GF-D8 (cell line): ENCODE data around the gene MAPK8IP3.

Experiments used
- DNase-seq: peaks from one replicate; lab custom pipeline; 2025; lab: John Stamatoyannopoulos, UW

MAPK8IP3 gene, protein sequence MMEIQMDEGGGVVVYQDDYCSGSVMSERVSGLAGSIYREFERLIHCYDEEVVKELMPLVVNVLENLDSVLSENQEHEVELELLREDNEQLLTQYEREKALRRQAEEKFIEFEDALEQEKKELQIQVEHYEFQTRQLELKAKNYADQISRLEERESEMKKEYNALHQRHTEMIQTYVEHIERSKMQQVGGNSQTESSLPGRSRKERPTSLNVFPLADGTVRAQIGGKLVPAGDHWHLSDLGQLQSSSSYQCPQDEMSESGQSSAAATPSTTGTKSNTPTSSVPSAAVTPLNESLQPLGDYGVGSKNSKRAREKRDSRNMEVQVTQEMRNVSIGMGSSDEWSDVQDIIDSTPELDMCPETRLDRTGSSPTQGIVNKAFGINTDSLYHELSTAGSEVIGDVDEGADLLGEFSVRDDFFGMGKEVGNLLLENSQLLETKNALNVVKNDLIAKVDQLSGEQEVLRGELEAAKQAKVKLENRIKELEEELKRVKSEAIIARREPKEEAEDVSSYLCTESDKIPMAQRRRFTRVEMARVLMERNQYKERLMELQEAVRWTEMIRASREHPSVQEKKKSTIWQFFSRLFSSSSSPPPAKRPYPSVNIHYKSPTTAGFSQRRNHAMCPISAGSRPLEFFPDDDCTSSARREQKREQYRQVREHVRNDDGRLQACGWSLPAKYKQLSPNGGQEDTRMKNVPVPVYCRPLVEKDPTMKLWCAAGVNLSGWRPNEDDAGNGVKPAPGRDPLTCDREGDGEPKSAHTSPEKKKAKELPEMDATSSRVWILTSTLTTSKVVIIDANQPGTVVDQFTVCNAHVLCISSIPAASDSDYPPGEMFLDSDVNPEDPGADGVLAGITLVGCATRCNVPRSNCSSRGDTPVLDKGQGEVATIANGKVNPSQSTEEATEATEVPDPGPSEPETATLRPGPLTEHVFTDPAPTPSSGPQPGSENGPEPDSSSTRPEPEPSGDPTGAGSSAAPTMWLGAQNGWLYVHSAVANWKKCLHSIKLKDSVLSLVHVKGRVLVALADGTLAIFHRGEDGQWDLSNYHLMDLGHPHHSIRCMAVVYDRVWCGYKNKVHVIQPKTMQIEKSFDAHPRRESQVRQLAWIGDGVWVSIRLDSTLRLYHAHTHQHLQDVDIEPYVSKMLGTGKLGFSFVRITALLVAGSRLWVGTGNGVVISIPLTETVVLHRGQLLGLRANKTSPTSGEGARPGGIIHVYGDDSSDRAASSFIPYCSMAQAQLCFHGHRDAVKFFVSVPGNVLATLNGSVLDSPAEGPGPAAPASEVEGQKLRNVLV (N-terminal part only)

GRCh38 chr16:1705688-1706385, at the start of gene MAPK8IP3:
MAPK8IP3 (plus strand) TSS chr16:1706195; CDS start chr16:1706340, 145 bp downstream.
- peak; percentile 37 for DNase-seq

DNA sequence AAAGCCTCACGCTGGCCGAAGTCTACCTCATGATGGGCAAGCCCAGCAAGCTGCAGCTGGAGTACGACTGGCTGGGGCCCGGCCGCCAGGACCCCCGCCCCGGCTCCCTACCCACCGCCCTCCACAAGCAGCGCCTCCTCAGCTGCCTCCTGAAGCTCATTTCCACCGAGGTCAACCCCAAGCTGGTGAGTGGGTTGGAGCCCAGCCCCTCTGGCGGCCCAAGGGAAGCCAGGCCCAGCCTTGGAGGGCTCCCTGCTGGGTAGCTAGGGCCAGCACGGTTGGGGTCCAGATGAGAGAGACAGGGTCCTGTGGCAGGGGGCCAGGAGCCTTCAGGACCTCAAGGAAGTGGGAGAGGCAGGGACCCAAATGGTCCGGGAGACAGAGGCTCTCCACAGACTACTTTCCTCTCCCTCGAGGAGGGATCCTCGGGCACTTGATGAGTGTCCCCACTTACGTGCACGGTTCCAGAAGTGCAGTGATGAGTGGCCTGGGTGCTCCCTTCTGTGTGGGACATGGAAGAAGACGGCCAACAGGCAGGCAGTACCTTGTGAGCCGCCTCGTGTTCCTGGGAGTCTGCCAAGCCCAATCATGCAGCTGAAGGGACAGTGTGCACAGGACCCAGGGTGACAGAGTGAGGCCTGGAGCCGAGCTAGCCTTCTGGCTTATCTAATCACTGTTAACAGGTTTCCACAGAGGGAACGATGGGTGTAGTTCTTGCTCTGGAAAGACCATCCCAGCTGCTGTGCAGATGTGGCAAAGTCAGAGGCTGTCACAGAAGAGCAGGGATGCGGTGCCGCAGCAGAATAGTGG, 49.0 kb upstream of the MAPK8IP3 start:
- no peak for DNase-seq

- DNase-seq = no peak
Observed at GRCh38 chr16:1657841-1658240, 48.2 kb upstream of the MAPK8IP3 start.

GRCh38 chr16:1659031-1659430, 47.0 kb upstream of the MAPK8IP3 start:
- no peak for DNase-seq

DNA sequence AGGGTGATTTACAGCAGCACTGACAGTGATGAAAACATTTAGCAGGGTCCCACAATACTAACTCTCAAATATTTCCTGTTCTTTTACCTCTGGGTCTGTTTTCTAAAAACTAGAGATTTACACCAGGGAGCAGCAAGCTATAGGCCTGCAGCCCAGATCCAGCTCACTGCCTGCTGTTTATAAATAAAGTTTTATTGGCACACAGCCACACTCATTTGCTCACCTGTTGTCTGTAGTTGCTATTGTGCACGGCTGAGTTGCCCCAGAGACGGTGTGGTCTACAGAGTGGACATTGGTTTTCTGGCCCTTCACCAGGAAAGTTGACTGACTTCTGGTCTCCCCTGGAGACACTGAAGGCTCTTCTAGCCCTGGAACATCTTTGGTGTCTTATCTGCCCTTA, 44.2 kb upstream of the MAPK8IP3 start:
- no peak for DNase-seq

DNA sequence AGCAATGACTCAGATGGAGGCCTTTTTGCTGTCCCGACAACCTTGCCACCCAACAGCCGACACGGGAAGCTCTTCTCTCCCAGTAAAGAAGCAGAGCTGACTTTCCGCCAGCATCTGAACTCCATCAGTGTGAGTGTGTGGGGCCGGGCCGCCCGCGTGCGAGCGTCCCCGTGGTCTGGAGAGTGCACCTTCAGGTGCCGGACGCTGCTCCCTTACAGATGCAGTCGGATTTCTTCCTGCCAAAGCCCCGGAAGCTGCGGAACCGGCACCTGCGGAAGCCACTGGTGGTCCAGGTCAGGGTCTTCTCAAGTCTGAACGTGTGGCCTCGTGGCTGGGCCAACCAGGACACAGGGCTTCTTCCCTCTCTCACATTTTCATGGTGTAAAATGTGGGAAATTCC, 43.5 kb upstream of the MAPK8IP3 start:
- DNase-seq = no peak

DNA sequence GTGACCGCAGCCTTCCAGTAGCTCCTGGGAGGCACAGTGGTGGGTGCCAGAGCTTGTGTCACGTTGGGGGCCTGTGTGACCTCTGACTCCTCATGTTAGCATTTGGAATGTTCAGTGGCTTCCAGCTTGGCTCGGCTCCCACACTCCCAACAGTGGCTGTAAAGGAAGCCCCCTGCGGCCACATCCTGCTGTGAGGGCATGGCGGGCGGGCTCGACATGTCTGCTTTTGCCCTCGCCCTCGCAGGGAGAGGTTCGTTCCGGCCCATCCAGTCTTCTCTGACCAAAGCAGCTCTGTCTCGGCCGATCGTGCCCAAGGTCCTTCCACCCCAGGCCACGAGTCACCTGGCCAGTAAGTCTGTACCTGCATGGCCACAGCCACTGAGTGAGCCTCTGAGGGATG, 40.2 kb upstream of the MAPK8IP3 start:
- DNase-seq = no peak

GRCh38 chr16:1666316-1666715, 39.7 kb upstream of the MAPK8IP3 start:
- DNase-seq = no peak

GRCh38 chr16:1667271-1667670, 38.7 kb upstream of the MAPK8IP3 start:
- no peak for DNase-seq

- no peak for DNase-seq
Observed at GRCh38 chr16:1667916-1668315, 38.1 kb upstream of the MAPK8IP3 start.

DNA sequence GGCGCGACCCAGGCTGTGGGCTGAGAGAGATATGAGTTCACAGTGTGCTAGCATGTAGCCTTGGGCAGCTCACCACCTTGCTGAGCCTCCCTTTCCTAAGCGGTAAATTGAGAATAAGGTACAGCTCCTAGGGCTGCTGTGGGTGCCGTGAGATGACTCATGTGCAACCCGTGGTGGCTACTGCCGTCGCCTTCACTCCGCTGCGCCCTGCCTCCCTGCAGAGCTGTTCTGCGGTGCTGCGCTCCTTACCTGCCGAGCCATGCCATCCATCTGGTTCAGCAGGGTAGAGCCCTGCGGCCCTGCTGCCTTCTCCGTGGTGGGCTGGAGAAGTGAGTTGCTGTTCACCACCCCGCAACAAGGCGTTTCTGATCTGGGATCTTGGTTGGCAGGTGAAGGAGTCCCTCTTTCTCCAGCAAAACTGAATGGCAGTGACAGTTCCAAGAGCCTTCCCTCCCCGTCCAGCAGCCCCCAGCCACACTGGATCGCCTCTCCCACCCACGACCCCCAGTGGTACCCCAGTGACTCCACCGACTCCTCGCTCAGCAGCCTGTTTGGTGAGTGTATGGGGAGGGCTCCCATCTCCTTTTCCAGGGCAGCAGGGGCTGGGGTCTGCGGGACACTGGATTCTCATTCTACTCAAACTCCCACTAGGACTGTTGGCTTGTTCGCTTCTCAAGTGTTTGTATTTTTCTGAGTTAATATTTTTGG, 37.2 kb upstream of the MAPK8IP3 start:
- no peak for DNase-seq

GRCh38 chr16:1669698-1670097, 36.3 kb upstream of the MAPK8IP3 start:
- no peak for DNase-seq

DNA sequence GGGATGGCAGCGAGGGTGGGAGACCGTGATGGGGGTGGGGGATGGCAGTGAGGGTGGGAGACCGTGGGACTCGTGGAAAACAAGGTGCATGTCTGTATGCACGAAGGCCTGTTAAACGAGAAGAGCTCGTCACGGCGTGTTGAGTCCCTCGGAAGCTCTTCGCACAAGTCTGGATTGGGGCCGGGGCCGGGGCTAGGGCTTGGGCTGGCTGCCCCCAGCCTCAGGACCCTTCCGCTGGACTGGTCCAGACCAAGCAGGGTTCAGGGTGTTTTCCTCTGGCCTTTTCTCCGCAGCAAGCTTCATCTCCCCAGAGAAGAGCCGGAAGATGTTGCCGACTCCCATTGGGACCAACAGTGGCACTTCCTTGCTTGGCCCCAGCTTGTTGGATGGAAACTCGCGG, 35.6 kb upstream of the MAPK8IP3 start:
- DNase-seq = no peak

DNA sequence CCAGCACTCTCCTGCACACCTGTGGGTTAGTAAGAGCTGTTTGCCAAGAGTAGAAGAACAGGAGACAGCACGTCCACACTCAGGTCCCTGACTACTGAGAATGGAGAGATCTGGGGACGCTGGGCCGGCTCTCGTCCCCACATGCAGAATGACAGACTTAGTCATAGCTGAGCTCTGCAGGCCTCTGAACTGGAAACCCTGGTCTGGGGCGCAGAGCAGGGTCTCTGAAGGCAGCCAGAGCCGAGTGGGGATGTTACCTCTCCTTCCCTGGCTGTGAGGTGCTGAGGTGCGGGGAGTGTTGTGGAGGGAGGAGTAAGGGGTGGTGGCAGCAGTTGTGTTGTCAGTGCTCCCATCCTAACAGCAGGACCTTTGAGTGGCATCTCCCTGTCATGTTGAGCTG, 35.1 kb upstream of the MAPK8IP3 start:
- no peak for DNase-seq

DNA sequence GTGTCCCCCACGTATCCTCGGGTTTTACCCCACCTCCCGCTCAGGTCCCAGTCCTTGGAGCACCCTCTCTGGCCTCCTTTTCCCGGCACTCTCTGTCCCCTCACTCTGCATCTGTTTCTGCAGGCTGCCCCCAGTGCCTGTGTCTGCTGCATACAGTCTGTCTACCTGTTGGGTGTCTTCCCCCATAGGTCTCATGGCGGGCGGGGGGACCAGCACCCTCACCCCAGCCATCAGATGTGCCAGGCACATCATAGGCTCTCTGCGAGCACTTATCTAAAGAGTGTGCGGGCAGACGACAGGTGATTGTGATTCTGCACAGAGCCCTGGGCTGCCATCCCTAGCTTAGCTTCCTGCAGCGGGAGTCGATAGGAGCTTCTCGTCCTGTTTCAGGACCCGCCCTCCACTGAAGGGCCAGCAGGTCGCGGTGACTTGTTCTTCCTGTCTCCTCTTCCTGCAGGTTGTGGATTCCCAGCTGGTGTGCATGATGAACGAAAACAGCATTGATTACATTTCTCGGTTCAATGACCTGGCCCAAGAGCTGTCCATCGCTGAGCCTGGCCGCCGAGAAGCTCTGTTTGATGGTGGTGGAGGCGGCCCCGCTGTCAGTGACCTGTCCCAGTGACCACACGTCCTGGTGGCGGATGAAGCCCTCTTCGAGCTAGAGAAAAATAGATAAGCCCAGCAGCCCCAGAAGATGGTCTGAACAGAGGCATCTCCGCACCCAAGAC, 32.4 kb upstream of the MAPK8IP3 start:
- DNase-seq = no peak

DNA sequence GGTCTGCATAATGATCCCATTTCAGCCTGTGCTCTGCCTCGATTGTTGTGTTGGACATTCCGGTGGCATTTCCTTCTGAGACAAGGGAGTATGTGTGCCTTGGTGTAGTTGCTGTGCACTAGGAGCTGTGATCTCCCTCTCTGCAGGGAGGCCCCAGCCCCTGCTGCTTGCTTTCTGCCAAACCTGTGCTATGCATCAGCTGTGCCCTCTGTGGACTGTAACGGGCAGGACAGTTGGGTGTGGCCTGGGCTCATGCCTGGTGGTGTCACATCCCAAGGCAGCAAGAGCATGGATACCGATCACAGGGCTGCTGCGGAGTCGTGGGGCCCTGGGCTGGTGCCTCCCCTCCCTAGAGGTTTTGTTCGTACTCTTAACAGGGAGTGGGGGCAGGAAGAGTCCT, 31.7 kb upstream of the MAPK8IP3 start:
- no peak for DNase-seq

- DNase-seq = no peak
Observed at GRCh38 chr16:1674751-1675664, 31.0 kb upstream of the MAPK8IP3 start.

DNA sequence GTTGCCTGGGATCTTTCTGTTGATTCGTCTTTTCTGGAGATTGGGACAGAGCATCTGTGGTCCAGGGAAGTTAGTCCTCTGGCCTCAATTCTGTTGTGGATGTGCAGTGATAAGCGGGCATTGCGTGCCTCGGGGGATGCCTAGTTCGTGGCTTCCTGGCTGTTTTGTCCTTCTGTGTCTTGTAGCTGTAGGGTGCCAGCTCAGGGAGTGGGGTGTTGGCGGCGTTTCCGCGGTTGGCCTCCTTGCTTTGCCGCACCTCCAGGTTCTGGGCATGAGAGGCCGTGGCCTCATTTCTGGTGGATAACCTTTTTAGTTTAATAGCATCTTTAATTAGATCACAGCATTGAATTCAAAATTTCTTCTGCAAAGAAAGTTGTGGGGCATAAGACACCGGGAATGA, 29.3 kb upstream of the MAPK8IP3 start:
- DNase-seq = no peak
